Right kidney (tissue), 1 donor: ENCODE results near the gene C3orf22.

Source experiments
- DNase-seq: peaks from one replicate; pipeline ENCODE4 v3.0.0-alpha.2; 2016

Gene C3orf22

GRCh38 chr3:126512026-126512425 lies 46.7 kb downstream of the C3orf22 start:
- no peak for DNase-seq

GRCh38 chr3:126511291-126511690 lies 47.4 kb downstream of the C3orf22 start:
- DNase-seq = no peak

- DNase-seq = no peak
Measured at GRCh38 chr3:126510308-126510910, 48.3 kb downstream of the C3orf22 start.

- DNase-seq = no peak
Measured at GRCh38 chr3:126509597-126510307, 49.0 kb downstream of the C3orf22 start.

- no peak for DNase-seq
Measured at GRCh38 chr3:126508564-126508964, 50.2 kb downstream of the C3orf22 start.

- DNase-seq = no peak
Measured at GRCh38 chr3:126507886-126508285, 50.8 kb downstream of the C3orf22 start.

GRCh38 chr3:126503701-126504100 lies 55.0 kb downstream of the C3orf22 start:
- no peak for DNase-seq

GRCh38 chr3:126502656-126503055 lies 56.1 kb downstream of the C3orf22 start:
- no peak for DNase-seq

GRCh38 chr3:126501736-126502135 lies 57.0 kb downstream of the C3orf22 start:
- no peak for DNase-seq

GRCh38 chr3:126501054-126501453 lies 57.7 kb downstream of the C3orf22 start:
- no peak for DNase-seq

GRCh38 chr3:126500016-126500415 lies 58.7 kb downstream of the C3orf22 start:
- DNase-seq = no peak
